GM12891 (cell line): ENCODE measurements around the gene FAM234B.

Experiments
- DNase-seq: peaks from one replicate; pipeline ENCODE4 v3.0.0; 2011; ENCODE audit warnings: low spot score; ENCODE audit not compliant: insufficient read length
- FAIRE-seq: peaks from 2 replicates; lab custom pipeline; 2011; peaks lifted over from hg19 to GRCh38; lab: Jason Lieb, UNC
- PAX5 ChIP-seq: IDR thresholded peaks from 2 replicates; pipeline ENCODE4 v1.6.1; 2011; ENCODE audit warnings: low read length, moderate library complexity, mild to moderate bottlenecking; ENCODE audit not compliant: insufficient read depth, severe bottlenecking
- POLR2A ChIP-seq: IDR thresholded peaks from 2 replicates; pipeline ENCODE4 v1.6.1; 2011; ENCODE audit warnings: low read depth, low read length, control low read depth
- POLR2AphosphoS5 ChIP-seq: IDR thresholded peaks from 2 replicates; pipeline ENCODE4 v1.6.1; 2011; ENCODE audit warnings: low read depth, low read length, control low read depth
- POU2F2 ChIP-seq: IDR thresholded peaks from 2 replicates; pipeline ENCODE4 v1.6.1; 2011; ENCODE audit warnings: low read depth, mild to moderate bottlenecking, control low read depth, low read length, moderate library complexity
- SPI1 ChIP-seq: IDR thresholded peaks from 2 replicates; pipeline ENCODE4 v1.6.1; 2011; ENCODE audit warnings: low read depth, low read length, control low read depth
- TAF1 ChIP-seq: IDR thresholded peaks from 2 replicates; pipeline ENCODE4 v1.6.1; 2011; ENCODE audit warnings: low read depth, low read length, control low read depth

FAM234B gene

GRCh38 chr12:13000925-13001774, 43.0 kb upstream of the FAM234B start:
- TF ChIP-seq PAX5 = no peak
- no peak for TF ChIP-seq SPI1
- no peak for TF ChIP-seq POLR2AphosphoS5
- TF ChIP-seq POLR2A = no peak
- no peak for TF ChIP-seq TAF1
- no peak for TF ChIP-seq POU2F2
- FAIRE-seq (no peak), DNase-seq (peak; percentile 48)

GRCh38 chr12:13001775-13002040, 42.5 kb upstream of the FAM234B start:
- FAIRE-seq (no peak), DNase-seq (no peak)
- TF ChIP-seq SPI1 = no peak
- TF ChIP-seq POLR2AphosphoS5 = no peak
- TF ChIP-seq POLR2A = no peak
- no peak for TF ChIP-seq PAX5
- TF ChIP-seq POU2F2 = no peak
- TF ChIP-seq TAF1 = no peak

- FAIRE-seq (no peak), DNase-seq (no peak)
Measured at GRCh38 chr12:13002301-13003097, 41.7 kb upstream of the FAM234B start.

GRCh38 chr12:13004361-13004760, 39.8 kb upstream of the FAM234B start:
- no peak for FAIRE-seq
- TF ChIP-seq TAF1 (no peak), POU2F2 (no peak), POLR2AphosphoS5 (no peak), POLR2A (no peak), PAX5 (no peak), SPI1 (no peak)
- no peak for DNase-seq

More at GRCh38 chr12:13002301-13003097, 41.7 kb upstream of the FAM234B start:
- TF ChIP-seq POU2F2 (no peak), PAX5 (no peak), SPI1 (no peak), POLR2A (no peak), TAF1 (no peak), POLR2AphosphoS5 (no peak)

- no peak for FAIRE-seq
- no peak for DNase-seq
- TF ChIP-seq PAX5 = no peak
- no peak for TF ChIP-seq POU2F2
- no peak for TF ChIP-seq SPI1
- no peak for TF ChIP-seq POLR2A
Measured at GRCh38 chr12:13004986-13005385, 39.2 kb upstream of the FAM234B start.

- TF ChIP-seq SPI1 = no peak
- no peak for FAIRE-seq
- no peak for DNase-seq
Measured at GRCh38 chr12:13005649-13006048, 38.5 kb upstream of the FAM234B start.

GRCh38 chr12:13007496-13008233, 36.5 kb upstream of the FAM234B start:
- no peak for DNase-seq

GRCh38 chr12:13008741-13009380, 35.3 kb upstream of the FAM234B start:
- FAIRE-seq (no peak), DNase-seq (no peak)
- TF ChIP-seq POLR2AphosphoS5 = no peak
- no peak for TF ChIP-seq PAX5
- no peak for TF ChIP-seq POLR2A
- TF ChIP-seq POU2F2 = no peak
- no peak for TF ChIP-seq TAF1
- no peak for TF ChIP-seq SPI1

More at GRCh38 chr12:13007496-13008233, 36.5 kb upstream of the FAM234B start:
- TF ChIP-seq TAF1 (no peak), POLR2AphosphoS5 (no peak), POLR2A (no peak), SPI1 (no peak), POU2F2 (no peak), PAX5 (no peak)
- no peak for FAIRE-seq

- FAIRE-seq (no peak), DNase-seq (no peak)
- TF ChIP-seq SPI1 (no peak), POU2F2 (no peak), PAX5 (no peak), POLR2AphosphoS5 (no peak)
Measured at GRCh38 chr12:13011098-13011497, 33.1 kb upstream of the FAM234B start.

GRCh38 chr12:13022851-13023271, 21.3 kb upstream of the FAM234B start:
- FAIRE-seq = no peak

More at GRCh38 chr12:13022851-13023271, 21.3 kb upstream of the FAM234B start:
- TF ChIP-seq POU2F2 (no peak), PAX5 (no peak), POLR2AphosphoS5 (no peak), TAF1 (no peak), SPI1 (no peak), POLR2A (no peak)
- DNase-seq = no peak
